Dermis microvascular lymphatic vessel endothelial cell (primary cell): ENCODE results near the gene MNT. TPM values are rescaled to one million over a fixed set of nuclear protein-coding genes. Genes with fewer than 3 reads are reported as not detected.
A peak's percentile ranks its signal among the peaks of the same experiment; 100 is the strongest.

Experiments
- DNase-seq, 2 donors: peaks; one replicate each; pipeline versions ENCODE4 v3.0.0 to v3.0.0-alpha.2; 2010; ENCODE audit warnings: low read depth in 2 of 2
- total RNA-seq: library from RNA; depleted of rRNA; stranded (reverse); fragments of >200 nt; gene quantifications from 2 replicates; pipeline ENCODE4 v1.2.1, GENCODE V29; 2014

MNT gene
- total RNA-seq, 1 donor from 2014 or later: 2.4 TPM

DNA sequence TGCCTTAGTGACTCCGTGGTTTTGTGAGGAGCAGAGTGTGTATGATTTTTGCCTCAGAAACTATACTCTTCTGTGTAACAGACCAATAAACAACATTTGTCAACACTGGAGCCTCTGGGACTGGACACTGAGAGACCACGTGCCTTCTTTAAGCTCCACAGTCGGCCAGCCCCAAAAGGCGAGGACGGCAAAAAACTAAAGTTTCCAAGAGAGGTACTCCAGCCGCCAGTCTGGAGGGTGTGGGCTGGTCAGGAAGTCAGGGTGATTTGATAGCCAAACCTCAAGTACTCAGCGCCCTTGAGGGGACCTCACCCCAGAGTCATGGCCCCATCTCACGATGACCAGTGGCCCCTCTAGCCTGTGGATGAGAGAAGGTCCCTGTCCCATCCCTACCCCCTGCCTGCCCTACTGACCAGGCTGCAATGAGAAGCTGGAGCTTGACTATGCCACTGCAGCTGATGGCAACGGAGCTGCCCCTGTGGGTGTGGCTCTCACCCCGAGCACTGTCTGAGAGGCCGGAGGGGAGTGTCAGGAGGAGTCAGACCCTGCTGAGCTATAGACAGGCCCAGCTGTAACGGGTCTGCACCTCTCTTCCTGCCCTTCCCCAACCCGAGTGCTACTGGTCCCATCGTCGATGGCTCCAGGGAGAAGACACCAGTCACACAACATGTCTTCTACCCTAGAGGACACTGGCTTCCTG, 19.8 kb downstream of the MNT start:
- DNase-seq: no peak

DNA sequence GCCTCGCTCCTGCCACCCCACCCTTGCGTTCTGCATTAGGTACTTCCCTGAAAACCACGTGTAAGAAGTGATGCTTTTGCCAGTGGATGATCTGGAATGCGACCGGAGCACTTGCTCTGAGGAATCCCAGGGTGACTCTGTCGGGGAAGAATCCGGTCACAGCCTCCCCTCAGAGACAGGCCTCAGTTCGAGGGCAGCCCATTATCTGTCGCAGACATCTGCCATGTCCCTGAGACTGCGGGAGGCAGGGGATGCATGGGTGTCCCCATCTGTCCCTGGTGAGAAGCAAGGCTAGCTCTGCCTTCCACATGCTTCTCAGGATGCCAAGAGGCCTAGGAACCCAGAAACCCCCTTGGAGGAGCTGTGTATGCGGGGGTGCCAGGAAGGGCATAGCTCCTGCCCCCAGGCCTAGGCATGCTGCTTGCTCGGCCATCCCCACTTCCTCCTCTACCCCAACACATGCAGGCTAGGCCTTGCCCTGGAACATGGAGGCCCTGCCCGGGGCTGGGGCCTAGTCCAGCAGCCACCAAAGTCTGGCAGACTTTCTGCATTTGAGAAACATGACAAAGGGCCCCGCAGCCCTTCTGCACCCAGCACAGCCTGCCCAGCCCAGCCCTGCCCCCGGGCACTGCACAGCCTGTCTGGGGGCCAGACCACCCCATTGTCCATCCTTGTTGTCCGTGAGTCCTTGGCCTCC, 20.5 kb downstream of the MNT start:
- DNase-seq: no peak

DNA sequence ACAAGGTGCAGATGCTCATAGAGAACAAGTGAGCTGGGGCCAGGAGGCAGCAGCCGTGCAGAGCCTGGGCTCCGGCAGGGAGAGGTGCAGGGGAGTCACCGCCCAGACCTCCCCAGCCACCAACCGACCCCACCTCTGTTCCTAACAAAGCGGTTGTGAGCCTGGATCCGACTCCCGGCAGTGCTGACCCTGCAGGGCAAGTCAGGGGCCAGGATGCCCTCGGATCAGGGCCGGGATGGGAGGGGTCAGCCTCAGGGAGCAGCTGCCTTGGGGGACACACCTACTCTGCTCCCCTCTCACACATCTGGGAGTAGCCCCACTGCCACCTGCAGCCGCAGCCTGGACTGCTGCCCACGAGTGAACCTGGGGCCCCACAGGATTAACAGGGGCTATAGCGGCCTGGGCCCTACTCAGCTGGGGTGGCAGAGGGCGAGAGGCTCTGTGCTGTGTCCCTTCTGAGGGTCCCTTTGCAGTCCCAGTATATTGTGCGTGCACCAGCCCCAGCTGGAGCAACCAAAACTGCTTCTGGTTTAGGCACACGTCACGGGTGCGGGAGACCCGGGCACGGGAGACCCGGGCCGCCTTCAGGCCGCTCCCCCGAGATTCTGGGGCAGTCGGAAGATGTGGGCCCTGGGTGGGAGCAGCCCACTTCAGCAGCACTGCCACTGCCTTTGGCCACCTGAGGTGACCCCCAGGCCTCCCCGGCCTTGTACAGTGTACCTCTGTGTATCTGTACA, 21.2 kb downstream of the MNT start:
- DNase-seq: no peak

DNA sequence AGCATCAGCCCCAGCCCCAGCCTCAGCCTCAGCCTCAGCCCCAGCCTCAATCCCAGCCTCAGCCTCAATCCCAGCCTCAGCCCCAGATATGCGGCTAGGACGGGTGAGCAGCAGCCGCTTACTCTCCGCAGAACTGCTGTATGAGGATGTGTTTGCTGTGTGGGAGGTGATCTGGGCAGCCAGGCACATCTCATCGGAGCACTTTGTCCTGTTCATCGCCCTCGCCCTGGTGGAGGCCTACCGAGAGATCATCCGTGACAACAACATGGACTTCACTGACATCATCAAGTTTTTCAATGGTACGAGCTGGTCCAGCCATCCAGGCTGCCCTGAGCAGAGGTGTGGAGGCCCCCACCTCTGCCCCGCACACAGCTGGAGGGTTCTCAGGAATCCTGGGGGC, 22.0 kb downstream of the MNT start:
- DNase-seq: no peak

DNA sequence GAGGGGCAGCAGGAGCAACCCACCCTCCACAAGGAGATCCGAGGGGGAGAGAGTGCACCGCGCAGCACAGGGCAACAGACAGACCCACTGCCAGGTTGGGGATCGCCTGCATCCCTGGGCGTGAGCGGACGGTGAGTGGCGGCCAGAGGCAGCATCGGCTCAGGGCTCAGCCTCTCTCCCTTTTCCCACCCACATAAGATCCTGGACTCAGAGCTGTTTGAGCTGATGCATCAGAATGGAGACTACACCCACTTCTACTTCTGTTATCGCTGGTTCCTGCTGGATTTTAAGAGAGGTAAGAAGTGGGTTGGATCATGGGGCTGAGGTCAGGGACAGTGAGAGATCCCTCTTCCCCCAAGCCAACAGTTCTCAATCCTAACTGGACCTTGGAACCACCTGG, 23.2 kb downstream of the MNT start:
- no peak for DNase-seq

DNA sequence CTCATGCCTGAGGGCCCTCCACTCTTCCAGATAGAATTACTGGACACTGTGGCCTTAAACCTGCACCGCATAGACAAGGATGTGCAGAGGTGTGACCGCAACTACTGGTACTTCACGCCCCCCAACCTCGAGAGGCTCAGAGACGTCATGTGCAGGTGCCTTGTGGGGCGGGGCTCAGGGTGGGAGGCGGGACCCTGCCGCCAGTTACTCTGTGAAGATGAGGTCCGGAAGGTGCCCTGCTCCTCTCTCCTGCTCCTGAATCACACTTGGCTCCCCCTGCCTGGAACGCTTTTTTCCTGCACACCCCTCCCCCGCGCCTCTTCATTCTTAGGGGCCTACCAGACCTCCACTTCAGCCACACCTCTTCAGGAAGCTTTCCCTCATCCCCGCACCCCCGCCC, 24.8 kb downstream of the MNT start:
- DNase-seq: no peak

DNA sequence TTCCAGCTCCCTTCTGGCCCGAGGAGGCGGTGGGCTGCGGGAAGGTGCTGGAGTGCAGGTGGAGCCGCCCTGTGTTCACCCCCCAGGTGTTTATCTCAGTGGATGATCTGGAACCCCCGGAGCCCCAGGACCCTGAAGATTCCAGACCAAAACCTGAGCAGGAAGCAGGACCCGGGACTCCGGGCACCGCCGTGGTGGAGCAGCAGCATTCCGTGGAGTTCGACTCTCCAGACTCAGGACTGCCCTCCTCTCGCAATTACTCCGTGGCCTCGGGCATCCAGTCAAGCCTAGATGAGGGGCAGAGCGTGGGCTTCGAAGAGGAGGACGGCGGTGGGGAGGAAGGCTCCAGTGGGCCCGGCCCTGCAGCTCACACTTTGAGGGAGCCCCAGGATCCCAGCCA, 25.5 kb downstream of the MNT start:
- DNase-seq: no peak

DNA sequence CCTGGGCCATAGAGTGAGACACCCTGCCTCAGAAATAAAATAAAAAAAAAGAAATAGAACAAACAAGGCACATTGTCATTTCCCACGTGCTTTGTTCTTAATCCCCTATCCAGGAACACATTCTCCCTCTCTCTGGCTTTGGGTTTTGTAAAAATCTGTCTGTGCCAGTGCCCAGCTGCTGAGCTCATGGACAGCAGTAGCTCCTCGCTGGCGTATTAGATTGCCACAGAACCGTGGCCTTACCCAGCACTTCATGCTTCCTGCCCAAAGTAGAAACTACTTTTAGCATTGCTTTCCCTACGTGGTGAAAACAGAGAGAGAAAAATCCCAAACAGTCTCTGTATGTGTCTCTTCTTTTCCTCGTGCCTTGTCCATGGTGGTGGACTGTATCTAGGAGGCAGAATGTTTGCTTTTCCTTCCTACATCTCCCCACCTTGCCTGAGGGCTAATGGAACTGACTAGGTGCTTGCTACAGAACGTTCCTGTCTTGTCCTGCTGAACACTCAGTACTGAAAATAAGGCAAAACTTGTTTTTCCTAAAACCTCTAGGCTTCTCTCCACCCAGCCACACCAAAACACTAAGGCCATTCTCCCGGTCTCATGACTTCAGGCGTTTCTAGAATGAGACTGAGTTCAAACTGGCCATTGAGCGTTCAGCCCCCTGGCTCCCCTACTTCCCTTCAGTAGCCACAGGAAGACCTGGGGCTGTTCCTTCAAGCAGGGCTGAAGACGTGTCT, 26.1 kb downstream of the MNT start:
- no peak for DNase-seq

DNA sequence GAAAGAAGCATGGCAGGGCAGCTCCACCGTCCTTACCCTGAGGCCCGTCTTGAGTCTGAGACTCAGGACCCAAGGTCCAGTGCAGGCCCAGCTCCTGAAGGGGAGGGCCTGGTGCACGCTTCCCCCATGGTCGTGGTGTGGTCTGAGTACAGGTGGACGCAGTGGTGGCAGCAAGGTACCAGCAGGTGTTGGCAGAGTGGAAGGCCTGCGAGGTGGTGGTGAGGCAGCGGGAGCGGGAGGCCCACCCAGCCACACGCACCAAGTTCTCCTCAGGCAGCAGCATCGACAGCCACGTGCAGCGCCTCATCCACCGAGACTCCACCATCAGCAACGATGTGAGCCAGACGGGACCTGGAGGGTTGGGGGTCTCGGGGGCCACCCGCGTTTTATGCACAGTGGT, 27.7 kb downstream of the MNT start:
- no peak for DNase-seq

DNA sequence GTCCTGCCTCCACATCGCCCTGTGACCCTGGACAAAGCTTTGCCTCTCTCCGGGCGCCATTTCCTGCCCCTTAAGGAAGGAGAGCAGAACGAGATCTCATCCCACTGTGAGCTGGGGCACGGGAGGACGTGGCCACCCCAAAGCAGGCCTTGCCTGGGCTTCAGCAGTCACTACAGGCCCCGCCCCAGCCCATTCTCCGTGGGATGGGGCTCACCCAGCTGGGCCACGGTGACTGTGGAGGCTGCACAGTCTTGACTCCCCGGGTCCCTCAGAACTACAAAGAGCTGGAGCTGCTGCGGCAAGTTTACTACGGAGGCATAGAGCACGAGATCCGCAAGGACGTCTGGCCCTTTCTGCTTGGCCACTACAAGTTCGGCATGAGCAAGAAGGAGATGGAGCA, 28.2 kb downstream of the MNT start:
- no peak for DNase-seq

DNA sequence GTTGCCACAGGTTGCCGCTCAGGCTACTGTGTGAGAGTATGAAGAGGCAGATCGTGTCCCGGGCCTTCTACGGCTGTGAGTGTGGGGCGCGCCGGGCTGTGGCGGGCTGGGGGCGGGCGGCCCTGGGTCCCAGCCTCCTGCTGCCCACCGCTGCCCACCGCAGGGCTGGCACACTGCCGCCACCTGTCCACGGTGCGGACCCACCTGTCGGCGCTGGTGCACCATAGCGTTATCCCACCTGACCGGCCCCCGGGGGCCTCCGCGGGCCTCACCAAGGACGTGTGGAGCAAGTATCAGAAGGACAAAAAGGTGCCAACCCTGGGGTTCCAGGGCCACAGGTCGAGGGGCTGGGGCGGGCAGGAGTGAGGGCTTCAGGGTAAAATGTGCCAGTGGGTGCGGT, 28.7 kb downstream of the MNT start:
- DNase-seq: no peak

DNA sequence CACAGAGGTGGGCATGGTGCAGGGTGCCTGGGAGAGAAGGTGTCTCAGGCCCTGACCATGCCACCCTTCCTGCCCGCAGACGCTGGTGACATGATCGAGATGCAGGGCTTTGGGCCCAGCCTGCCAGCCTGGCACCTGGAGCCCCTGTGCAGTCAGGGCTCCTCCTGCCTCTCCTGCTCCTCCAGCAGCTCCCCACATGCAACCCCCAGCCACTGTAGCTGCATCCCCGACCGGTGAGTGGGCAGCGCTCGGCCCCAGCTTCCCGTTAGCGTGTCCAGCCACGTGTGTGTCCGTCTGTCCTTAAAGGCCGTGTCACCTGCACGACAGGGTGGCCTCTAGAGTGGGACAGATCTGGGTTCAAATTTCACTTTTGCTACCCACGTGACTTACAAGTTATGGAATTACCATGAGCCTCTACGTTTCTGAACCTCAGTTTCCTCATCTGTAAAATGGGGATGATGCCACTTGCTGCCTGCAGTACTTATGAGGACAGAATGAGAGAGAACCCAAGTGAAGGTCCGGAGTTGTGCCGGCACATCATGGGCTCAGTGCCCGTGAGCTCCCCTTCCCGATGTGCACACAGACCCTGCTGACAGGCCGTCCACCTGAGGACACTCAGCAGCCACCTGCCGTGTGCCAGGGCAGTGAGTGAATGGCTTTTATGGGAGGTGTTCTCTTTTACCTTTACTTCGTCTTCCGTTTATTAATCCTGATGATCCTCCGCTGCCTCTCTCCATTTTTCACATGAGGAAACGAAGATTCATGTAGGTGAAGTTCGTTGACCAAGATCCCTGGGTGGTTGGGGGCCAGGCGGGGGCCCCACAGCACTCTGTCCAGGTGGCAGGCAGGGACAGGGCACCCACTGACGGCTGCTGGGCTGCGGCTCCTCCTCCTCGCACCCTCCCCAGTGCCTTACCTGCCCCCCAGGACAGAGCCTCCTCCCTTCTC, 29.4 kb downstream of the MNT start:
- DNase-seq: no peak

DNA sequence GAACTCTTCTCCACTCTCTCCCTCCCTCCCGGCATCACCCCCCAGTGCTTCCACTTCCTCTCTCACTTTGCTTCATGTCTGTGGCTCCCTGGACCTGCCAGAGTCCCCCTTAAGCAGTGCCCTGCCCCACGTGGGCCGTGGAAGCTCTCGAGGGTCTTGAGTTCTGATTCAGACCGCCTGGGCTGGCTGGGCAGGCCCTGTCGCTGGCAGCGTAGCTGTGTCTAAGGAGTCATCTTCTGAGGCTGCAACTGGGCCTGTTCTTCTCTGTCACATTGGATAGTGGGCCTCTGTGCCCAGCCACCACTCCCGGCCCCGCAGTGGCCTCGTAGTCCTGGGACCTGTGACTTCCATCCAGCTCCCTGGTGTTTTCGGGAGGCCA, 30.7 kb downstream of the MNT start:
- no peak for DNase-seq

DNA sequence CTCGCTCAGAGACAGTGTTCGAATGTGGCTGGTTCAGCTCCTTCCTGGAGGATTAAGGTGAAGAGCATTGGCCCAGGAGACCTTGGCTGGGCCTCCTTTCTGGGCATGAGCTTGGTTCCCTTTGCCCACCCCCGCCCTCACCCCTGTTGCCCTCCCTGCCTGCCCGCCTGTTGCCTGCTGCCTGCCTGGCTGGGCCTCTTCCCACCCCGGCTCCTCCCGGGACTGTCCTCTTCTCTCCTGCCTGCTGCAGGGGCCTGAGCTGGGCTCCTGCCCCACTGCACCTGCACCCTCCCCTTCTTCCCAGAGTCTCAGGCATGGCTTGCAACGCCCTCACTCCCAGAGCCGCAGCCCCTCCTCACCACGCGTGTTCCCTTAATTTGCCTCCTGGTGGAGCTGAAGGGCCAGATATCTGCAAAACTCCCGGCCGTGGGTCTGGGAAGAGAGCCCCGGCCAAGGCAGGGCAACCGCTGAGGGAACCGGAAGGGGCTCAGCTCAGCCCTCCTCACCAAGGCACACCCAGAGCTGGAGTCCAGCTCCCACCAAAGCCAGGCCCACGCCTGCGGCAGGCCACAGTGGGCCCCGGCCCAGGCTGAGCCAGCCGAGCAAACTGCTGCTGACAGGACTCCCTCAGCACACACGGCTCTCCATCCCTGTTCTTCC, 31.2 kb downstream of the MNT start:
- no peak for DNase-seq

DNA sequence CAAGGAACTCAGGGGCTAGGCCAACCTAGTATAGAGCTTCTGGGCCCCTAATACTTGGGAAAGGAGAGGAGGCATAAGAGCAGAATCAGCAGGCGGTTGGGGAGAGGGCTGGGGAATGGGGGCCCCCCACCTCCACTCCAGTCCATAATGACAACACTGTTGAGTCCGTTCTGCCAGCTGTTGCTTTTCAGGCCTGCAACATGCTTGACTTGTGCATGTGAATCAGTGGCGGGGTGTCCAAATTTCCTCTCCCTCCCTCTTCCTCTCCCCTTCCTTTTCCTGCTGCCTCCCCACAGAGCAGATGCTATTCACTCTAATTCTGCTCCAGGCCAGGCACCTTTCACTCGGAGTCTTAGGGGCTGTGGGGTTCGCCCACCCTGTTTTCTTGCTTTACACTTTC, 31.8 kb downstream of the MNT start:
- peak in 1 of 2 donors; percentile 23 for DNase-seq

DNA sequence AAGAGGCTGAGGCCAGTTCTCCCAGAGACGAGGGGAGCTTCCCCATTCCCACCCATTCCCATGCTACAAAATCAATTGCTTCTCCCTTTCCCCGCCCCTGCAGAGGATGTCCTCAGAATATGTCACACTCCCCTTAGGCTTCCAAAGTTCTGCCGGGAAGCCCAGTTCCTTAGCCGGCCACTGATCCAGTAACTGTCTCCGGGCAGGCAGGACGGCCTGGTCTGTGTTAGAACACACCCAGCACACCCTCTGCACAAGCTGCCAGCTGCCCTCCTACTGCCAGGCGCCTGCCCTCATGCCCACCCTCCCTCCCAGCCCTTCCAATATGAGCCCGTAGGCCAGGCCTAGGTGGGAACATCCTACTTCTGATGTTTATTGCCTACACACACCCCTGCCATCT, 32.5 kb downstream of the MNT start:
- DNase-seq: no peak

DNA sequence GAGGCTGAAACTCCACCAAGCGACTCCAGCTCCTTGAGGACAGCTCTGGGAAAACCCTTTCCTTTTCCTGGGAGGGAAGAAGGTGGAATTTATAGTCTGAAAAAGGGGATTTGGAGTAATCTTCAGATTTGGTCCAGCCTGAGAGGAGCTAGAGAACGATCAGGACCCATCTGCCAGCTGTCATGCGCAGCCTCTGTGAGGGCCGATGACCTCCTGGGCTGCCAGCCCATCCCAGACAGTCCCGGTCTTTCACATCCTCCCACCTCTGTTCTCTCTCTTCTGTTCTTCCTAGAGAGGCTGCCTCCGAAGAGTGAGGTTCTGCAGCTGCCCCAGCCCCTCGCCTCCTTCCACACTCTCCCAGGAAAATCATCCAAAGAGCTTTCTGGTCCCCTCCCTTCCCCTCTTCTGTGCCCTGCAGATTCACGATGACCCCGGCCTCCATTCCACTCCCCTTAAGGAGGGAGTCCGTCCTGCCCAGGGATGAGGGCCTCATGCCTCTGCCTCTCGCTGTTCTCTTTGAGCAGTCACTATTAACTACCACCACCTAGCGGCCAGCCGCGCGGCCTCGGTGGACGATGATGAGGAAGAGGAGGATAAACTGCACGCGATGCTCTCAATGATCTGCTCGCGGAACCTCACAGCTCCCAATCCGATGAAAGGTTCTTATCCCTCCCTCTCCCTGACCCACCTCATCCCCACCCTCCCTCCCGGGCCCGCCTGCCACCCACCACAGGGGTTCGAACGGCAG, 33.9 kb downstream of the MNT start:
- DNase-seq: no peak

DNA sequence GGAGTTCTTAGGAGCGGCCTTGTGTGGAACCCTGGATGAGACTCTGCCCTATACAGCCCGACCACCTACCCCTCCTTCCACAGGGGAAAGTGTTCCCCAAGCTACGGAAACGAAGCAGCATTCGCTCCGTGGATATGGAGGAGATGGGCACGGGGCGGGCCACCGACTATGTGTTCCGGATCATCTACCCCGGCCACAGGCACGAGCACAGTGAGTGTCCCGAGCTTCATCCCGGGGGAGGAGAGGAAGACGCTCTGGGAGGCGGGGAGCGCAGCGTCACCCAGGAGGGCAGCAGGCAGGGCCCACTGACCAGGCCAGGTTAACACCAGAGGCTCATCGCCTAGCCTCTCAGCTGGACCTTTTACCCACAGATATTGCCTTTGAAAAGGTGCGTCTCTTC, 35.7 kb downstream of the MNT start:
- DNase-seq: no peak

DNA sequence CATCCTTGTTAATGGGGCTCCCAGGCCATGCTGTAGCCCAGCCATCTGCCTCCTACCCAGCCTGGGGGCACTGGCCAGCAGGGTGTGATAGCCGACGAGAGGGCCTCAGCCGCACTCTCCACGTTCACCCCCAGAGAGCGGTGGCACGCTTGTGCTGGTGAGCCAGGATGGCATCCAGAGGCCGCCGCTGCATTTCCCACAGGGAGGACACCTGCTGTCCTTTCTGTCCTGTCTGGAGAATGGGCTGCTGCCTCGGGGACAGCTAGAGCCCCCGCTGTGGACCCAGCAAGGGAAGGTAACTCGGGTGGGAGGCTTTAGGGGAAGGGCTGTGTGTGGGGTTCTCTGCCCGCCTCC, 36.1 kb downstream of the MNT start:
- DNase-seq: no peak
